Measurements from ENCODE around the gene RPL3.
"Not testable (repeated sequence)": the region's sequence is repeated elsewhere in the genome, so short reads cannot be mapped to it uniquely, and the experiment has no call there.

The RPL3 gene

DNA sequence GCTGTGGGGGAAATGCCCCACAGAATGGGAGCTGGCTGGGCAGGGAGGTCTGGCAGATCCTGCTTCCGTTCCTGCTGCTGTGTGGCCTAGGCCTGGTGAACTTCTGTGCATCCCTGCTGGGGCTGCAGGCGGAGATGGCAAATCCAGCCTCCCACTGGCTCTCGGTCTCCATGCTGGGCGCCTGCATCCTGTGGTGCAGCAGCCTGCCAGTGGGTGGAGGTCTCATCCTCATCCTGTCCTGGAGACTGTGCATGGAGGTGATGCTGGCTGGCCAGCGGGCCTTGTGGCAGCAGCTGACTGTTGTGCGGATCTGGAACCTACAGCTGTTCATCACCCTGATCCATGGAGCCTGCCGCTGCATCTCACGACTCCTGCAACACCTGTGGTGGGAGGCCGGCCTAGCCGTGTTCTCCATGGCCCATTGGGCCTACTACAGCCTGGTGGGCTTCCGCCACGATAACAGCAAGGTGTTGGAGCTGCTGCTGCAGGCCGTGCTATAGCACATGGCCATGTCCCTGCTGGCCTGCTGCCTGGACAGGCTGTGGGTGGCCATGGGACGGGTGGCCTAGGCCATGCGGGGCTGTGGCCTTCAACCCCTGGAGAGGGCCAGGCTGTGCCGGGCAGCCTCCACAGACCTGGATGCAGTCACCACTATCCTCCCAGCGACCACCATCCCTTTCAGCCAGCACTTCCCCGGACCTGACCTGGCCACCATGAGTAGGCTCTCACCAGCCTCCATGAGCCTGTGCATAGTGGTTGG, 8.8 kb upstream of the RPL3 start:
- TF ChIP-seq, protein P1, sequence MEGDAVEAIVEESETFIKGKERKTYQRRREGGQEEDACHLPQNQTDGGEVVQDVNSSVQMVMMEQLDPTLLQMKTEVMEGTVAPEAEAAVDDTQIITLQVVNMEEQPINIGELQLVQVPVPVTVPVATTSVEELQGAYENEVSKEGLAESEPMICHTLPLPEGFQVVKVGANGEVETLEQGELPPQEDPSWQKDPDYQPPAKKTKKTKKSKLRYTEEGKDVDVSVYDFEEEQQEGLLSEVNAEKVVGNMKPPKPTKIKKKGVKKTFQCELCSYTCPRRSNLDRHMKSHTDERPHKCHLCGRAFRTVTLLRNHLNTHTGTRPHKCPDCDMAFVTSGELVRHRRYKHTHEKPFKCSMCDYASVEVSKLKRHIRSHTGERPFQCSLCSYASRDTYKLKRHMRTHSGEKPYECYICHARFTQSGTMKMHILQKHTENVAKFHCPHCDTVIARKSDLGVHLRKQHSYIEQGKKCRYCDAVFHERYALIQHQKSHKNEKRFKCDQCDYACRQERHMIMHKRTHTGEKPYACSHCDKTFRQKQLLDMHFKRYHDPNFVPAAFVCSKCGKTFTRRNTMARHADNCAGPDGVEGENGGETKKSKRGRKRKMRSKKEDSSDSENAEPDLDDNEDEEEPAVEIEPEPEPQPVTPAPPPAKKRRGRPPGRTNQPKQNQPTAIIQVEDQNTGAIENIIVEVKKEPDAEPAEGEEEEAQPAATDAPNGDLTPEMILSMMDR (IDR thresholded peaks at IDR 0.05; ENCODE audit: low read depth, low read length, missing control alignments), result no peak
- in situ Hi-C loops (cut with HindIII; ENCODE audit: low sequenced_read_pairs), result no loop called here
- DNase-seq (ENCODE audit: low read depth), result no peak
- no peak overlapping the region for H3K4me3 ChIP-seq (ENCODE audit: low read depth, low read length)

DNA sequence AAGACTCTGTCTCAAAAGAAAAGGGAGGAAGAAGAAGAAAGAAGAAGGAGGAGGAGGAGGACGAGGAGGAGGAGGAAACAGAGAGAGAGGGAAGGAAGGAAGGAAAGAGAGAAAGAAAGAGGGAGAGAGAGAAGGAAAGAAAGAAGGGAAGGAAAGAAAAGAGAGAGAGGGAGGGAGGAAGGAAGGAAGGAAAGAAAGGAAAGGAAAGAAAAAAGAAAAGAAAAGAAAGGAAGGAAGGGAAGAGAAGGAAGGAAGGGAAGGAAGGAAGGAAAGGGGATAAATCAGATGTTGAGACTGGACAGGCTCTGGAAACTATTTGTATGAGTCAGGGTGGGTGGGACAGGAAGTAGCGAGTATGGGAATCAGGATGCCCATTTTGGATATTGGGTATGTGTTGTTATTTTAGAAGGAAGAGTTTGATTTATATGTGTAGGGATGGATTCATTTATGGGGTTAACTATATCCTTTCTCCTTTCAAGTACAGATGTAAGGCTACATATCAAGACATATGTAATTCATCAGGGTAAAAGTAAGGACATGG, 6.0 kb upstream of the RPL3 start:
- no peak for DNase-seq (ENCODE audit: low read depth)
- TF ChIP-seq, protein P1 (IDR thresholded peaks at IDR 0.05; ENCODE audit: low read depth, low read length, missing control alignments), result no peak
- H3K4me3 ChIP-seq (ENCODE audit: low read depth, low read length), result no peak overlapping the region
- in situ Hi-C loops (cut with HindIII; ENCODE audit: low sequenced_read_pairs), result no loop called here

DNA sequence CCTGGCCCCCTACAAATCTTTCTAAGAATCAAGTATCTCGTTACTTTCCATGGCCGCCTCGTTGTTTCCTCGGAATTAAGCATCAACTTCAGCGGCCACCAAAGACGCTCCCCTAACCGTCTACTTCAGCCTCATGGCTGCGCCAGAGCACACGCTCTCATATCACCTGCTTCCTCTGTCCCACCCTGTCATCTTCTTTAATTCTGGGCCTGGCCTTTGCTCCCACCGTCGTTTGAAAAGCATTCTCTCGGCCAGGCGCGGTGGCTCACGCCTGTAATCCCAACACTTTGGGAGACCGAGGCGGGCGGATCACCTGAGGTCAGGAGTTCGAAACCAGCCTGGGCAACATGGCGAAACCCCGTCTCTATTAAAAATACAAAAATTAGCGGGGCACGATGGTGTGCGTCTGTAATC, 1.2 kb upstream of the RPL3 start:
- DNase-seq (ENCODE audit: low read depth); in situ Hi-C loops (cut with HindIII; ENCODE audit: low sequenced_read_pairs): not testable (repeated sequence)
- peak overlapping the region; percentile 88 for H3K4me3 ChIP-seq (ENCODE audit: low read depth, low read length)

DNA sequence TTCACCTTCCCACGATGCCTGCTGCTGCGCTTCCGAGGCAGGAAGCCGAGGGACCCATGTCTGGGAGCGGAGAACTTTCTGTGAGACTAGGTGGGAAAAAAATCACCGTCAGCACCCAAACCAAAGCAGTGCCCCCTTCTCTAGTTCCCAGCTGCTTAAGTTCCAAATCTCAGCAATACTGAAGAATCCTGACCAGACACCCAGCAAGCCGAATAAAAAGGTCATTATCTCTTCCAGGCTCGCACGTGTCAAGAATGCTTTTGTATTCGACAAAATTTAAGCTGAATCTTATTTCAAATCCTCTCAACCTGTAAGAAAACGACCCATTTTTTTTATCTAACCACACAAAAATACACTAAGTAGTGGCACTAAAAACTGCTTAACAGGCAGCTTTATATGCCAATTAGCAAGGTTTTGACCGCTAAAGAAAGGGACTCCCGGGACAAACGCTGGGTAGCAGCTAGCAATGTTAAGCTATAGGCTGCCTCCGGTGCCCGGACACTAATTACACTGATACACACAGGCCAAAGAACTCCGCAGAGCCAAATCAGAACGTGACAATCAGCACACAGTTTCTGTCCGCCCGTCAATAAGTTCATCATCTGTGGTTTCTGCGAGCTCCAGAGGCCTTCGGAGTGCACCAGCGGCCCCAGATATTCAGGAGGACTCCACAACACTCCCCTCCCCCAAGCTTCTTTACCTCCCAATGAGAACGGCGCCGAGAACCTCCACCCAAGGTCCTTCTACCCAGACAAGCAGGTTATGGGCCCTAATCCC, 728 bp downstream of the RPL3 start:
- no peak for DNase-seq (ENCODE audit: low read depth)
- TF ChIP-seq, protein P1 (IDR thresholded peaks at IDR 0.05; ENCODE audit: low read depth, low read length, missing control alignments), result no peak
- peak overlapping the region; percentile 88 for H3K4me3 ChIP-seq (ENCODE audit: low read depth, low read length)
- in situ Hi-C loops (cut with HindIII; ENCODE audit: low sequenced_read_pairs), result loop anchor here (5.0 kb wide), 1 partner anchor 81 kb away; no protein-coding TSS in a partner anchor

DNA sequence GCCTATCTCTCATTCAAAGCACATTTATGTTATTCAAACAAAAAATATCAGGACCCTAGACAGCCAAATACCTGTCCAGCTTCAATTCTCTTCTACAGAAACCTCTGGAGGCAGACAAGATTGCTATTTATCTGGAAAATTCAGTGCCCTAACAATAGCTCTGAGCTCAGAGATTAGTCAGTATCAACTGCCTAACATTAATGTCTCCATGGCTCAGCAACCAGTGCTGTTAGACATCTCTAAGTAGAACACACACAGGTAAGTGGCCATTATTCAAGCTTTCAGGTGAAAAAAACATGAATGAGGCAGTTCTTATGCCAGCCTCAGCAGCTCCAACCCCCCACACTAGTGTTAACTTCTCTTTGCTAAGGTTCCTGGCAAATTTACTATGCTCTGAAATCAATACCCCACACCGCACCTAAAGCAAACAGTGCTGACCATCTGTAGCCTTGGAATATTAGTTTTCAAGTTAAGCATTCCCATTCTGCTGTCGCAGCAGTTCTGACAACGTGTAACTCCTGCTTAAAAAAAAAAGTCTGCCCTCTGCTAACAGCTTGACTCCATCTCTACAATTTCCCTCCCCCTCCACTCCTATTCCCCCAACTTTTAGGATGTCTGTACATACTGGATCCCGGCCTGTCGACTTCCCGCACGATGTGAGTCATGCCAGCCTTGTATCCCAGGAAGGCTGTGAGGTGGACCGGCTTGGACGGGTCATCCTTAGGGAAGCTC, 1.5 kb downstream of the RPL3 start:
- DNase-seq (ENCODE audit: low read depth), result no peak
- TF ChIP-seq, protein P1 (IDR thresholded peaks at IDR 0.05; ENCODE audit: low read depth, low read length, missing control alignments), result no peak
- in situ Hi-C loops (cut with HindIII; ENCODE audit: low sequenced_read_pairs), result loop anchor here (5.0 kb wide), 1 partner anchor 81 kb away; no protein-coding TSS in a partner anchor
- peak overlapping the region; percentile 88 for H3K4me3 ChIP-seq (ENCODE audit: low read depth, low read length)

DNA sequence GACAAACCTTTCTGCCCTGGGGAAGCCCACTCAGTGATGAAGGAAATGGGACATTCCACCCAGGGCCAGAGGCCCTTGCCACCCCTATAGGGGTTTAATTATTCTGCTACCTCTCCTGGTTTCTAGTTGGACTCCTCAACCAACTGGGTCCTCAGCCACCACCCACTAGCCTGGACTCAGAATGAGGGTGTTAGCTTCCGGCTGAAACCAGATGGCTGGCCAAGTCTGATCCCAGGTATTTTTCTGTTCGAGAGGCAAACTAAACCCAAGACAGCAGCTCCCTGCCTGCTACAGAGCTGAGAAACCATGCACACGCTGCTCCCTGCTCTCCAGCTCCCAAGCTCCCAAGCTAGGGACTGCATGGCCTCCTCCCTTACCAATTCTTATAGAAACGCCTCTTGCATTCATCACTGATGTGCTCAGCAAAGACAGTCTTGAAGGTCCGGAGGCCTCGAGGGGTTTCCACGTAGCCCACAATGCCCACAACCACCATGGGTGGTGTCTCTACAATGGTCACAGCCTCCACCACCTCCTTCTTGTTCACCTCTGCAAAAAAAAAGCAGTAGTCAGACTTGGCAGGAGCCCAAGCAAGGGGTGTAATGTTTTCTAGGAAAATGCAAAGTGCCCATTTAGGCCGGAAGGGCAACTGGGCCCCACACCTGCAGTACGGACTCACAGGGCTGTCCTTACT, 2.2 kb downstream of the RPL3 start:
- H3K4me3 ChIP-seq (ENCODE audit: low read depth, low read length), result peak overlapping the region; percentile 88
- TF ChIP-seq, protein P1 (IDR thresholded peaks at IDR 0.05; ENCODE audit: low read depth, low read length, missing control alignments), result no peak
- no peak for DNase-seq (ENCODE audit: low read depth)
- in situ Hi-C loops (cut with HindIII; ENCODE audit: low sequenced_read_pairs), result loop anchor here (5.0 kb wide), 1 partner anchor 80 kb away; no protein-coding TSS in a partner anchor

Data from astrocyte of the cerebellum (primary cell).